NB4 (cell line): ENCODE results near the gene ADCY2.

Experiments used
- MYC ChIP-seq: IDR thresholded peaks from 2 replicates; pipeline ENCODE4 v1.6.1; 2011; ENCODE audit warnings: low read depth, low read length
- POLR2A ChIP-seq: IDR thresholded peaks from 2 replicates; pipeline ENCODE4 v1.6.1; 2011; ENCODE audit warnings: mild to moderate bottlenecking; ENCODE audit not compliant: insufficient read length; ENCODE audit errors: extremely low read depth
- TF ChIP-seq, protein P1 (sequence below): IDR thresholded peaks from one replicate; pipeline ENCODE4 v1.5.1; 2012; ENCODE audit warnings: low read depth, low read length
- TF ChIP-seq, protein P2 (sequence below): IDR thresholded peaks from 2 replicates; pipeline ENCODE4 v1.6.1; 2011; ENCODE audit warnings: low read depth, low read length

DNA sequence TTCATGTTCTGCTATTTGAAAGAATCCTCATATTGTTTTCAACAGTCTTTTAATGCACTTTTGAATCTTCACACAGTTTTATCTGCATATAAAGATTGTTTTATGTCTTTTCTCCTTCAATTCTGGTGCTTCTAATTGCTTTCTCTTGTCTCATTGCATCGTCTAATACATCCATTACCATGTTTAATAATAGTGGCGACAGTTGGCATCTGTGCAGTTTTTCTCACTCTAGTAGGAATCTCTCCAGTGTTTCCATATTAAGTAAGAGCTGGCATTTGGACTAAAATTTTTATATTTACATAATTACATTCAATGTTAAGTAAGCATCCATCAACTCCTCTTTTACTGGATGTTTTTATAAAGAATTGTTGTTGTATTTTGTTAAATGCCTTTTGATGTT lies 49.9 kb downstream of the ADCY2 start:
- TF ChIP-seq, protein P1, sequence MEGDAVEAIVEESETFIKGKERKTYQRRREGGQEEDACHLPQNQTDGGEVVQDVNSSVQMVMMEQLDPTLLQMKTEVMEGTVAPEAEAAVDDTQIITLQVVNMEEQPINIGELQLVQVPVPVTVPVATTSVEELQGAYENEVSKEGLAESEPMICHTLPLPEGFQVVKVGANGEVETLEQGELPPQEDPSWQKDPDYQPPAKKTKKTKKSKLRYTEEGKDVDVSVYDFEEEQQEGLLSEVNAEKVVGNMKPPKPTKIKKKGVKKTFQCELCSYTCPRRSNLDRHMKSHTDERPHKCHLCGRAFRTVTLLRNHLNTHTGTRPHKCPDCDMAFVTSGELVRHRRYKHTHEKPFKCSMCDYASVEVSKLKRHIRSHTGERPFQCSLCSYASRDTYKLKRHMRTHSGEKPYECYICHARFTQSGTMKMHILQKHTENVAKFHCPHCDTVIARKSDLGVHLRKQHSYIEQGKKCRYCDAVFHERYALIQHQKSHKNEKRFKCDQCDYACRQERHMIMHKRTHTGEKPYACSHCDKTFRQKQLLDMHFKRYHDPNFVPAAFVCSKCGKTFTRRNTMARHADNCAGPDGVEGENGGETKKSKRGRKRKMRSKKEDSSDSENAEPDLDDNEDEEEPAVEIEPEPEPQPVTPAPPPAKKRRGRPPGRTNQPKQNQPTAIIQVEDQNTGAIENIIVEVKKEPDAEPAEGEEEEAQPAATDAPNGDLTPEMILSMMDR: no peak
- TF ChIP-seq POLR2A: no peak
- TF ChIP-seq, protein P2, sequence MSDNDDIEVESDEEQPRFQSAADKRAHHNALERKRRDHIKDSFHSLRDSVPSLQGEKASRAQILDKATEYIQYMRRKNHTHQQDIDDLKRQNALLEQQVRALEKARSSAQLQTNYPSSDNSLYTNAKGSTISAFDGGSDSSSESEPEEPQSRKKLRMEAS: no peak
- no peak for TF ChIP-seq MYC
